ENCODE data around the gene TMEM161B. TPM values are rescaled to one million over a fixed set of nuclear protein-coding genes. Genes with fewer than 3 reads are reported as not detected.
"Not testable (repeated sequence)": the region's sequence is repeated elsewhere in the genome, so short reads cannot be mapped to it uniquely, and the experiment has no call there.

The TMEM161B gene
- total and polyA plus RNA-seq, 5 experiments from 2014 or later = 6.5 to 35.9 (median 12.7) TPM

DNA sequence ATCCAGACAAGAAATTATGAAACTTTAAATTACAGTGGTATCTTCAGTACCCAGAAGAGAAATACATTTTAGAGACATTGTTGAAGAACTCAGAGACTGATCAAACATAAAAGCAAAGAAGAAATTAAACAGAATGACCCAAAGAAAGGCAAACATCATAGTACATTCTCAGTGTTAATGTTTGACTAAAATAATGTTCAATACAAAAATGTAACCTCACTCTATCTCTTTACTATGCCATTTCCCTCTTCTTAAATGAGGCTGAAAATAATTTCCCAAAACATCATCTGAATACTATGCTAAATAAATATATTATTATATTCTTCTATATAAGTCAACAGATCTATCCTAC, 22.8 kb downstream of the TMEM161B start:
- H3K9me3 Mint-ChIP-seq = peaks cover 0 to 3% (median 0%) of the 10 kb centered on the region in 9 donors
- ATAC-seq = no peak
- H3K27ac Mint-ChIP-seq = no peak overlapping the region
- H3K36me3 Mint-ChIP-seq = peaks cover 0 to 8% (median 0%) of the 10 kb centered on the region in 3 donors
- H3K4me3 Mint-ChIP-seq = no peak overlapping the region
- no peak for DNase-seq
- POLR2A ChIA-PET = no interaction called here
- H3K27me3 Mint-ChIP-seq = no peaks in the 10 kb centered on the region
- H3K4me1 Mint-ChIP-seq = peaks cover 38 to 76% (median 72%) of the 10 kb centered on the region in 4 donors

DNA sequence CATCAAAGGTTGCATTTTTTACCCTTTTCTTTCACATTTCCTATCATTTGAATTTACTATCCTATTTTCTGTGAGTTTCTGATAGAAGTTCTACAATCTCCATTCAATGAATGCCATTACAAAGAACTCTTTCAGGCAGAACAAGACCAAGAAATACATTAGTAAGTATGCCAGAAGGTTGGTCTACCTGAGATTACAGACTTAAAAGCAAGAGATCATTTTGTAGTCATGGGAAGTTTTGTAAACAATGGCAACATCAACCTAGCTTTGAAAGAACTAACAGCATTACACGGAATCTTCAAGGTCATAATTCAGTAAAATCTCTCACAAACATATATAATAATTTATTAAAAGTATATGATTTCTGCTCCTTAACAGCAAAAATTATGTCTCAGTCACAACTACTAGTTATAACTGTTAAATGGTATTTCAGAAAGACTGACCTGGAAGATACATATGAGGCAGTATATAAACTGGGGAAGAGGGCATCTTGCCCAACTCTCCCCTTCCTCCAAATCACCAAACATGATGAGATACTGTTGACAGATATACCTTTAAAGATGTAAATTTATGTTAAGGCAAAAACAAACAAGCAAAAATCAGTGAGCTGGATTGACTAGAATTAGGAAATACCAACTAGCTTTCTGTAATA, 23.3 kb downstream of the TMEM161B start:
- Mint-ChIP-seq H3K27ac (no peak overlapping the region), H3K9me3 (peaks cover 0 to 2% (median 0%) of the 10 kb centered on the region in 9 donors), H3K36me3 (peaks cover 0 to 10% (median 0%) of the 10 kb centered on the region in 3 donors), H3K27me3 (no peaks in the 10 kb centered on the region), H3K4me3 (no peak overlapping the region), H3K4me1 (peaks cover 34 to 71% (median 67%) of the 10 kb centered on the region in 4 donors)
- DNase-seq (no peak), ATAC-seq (no peak)
- POLR2A ChIA-PET = no interaction called here

DNA sequence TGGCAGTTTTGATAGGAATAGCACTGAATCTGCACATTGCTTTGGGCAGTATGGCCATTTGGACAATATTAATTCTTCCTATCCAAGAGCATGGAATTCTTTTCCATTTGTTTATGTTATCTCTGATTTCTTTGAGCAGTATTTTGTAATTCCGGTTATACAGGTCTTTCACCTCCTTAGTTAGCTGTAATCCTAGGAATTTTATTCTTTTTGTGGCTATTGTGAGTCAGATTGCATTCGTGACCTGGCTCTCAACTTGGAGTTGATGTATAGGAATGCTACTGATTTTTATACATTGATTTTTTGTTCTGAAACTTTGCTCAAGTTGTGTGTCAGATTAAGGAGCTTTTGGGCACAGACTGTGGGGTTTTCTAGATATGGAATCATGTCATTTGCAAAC, 24.0 kb downstream of the TMEM161B start:
- ATAC-seq (no peak), DNase-seq (no peak)
- POLR2A ChIA-PET = no interaction called here
- H3K27me3 Mint-ChIP-seq = no peaks in the 10 kb centered on the region
- H3K27ac Mint-ChIP-seq = no peak overlapping the region
- peaks cover 0 to 15% (median 0%) of the 10 kb centered on the region in 3 donors for H3K36me3 Mint-ChIP-seq
- H3K9me3 Mint-ChIP-seq = no peaks in the 10 kb centered on the region
- no peak overlapping the region for H3K4me3 Mint-ChIP-seq
- H3K4me1 Mint-ChIP-seq = peaks cover 30 to 65% (median 60%) of the 10 kb centered on the region in 4 donors

DNA sequence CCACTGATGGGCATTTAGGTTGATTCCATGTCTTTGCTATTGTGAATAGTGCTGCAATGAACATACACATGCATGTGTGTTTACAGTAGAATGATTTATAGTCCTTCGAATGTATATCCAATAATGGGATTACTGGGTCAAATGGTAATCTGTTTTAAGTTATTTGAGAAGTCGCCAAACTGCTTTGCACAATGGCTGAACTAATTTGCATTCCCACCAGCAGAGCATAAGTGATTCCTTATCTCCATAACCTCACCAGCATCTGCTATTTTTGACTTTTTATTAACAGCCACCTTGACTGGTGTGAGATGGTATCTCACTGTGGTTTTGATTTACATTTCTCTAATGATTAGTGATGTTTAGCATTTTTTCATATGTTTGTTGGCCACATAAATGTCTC, 25.2 kb downstream of the TMEM161B start:
- not testable (repeated sequence) for ATAC-seq
- H3K4me1 Mint-ChIP-seq = peaks cover 26 to 53% (median 48%) of the 10 kb centered on the region in 4 donors

DNA sequence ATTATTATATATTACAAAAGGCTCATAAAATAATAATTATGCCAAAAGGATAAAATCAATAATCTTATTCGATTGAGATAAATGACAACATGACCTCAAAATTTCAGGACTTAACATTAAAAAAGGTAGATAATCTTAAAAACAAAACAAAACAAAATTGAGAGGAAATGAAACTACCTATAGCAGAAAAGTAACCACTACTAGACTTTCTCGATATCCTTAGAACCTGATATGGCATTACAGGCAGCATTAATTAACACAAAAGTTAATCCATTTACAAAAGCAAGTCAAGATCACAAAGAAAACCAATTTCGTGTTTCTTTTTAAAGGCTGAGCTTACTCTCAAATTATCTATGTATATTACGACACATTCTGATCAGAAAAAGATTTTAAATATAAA, 29.9 kb downstream of the TMEM161B start:
- no peak overlapping the region for H3K4me3 Mint-ChIP-seq
- H3K4me1 Mint-ChIP-seq = peaks cover 11 to 18% (median 17%) of the 10 kb centered on the region in 4 donors
- no peaks in the 10 kb centered on the region for H3K27me3 Mint-ChIP-seq
- no peak for DNase-seq
- no peak for ATAC-seq
- no peak overlapping the region for H3K27ac Mint-ChIP-seq
- H3K9me3 Mint-ChIP-seq = no peaks in the 10 kb centered on the region
- POLR2A ChIA-PET = no interaction called here
- H3K36me3 Mint-ChIP-seq = peaks cover 6 to 44% (median 17%) of the 10 kb centered on the region in 3 donors

More for the DNA sequence above, 25.2 kb downstream of the TMEM161B start:
- not testable (repeated sequence) for H3K4me3 Mint-ChIP-seq, H3K9me3 Mint-ChIP-seq, DNase-seq, H3K27ac Mint-ChIP-seq, H3K27me3 Mint-ChIP-seq
- POLR2A ChIA-PET = interaction anchor here (1.0 kb wide), 1 partner anchor 14 kb away, joined by 3 read pairs; no protein-coding TSS in a partner anchor
- peaks cover 0 to 21% (median 1%) of the 10 kb centered on the region in 3 donors for H3K36me3 Mint-ChIP-seq

DNA sequence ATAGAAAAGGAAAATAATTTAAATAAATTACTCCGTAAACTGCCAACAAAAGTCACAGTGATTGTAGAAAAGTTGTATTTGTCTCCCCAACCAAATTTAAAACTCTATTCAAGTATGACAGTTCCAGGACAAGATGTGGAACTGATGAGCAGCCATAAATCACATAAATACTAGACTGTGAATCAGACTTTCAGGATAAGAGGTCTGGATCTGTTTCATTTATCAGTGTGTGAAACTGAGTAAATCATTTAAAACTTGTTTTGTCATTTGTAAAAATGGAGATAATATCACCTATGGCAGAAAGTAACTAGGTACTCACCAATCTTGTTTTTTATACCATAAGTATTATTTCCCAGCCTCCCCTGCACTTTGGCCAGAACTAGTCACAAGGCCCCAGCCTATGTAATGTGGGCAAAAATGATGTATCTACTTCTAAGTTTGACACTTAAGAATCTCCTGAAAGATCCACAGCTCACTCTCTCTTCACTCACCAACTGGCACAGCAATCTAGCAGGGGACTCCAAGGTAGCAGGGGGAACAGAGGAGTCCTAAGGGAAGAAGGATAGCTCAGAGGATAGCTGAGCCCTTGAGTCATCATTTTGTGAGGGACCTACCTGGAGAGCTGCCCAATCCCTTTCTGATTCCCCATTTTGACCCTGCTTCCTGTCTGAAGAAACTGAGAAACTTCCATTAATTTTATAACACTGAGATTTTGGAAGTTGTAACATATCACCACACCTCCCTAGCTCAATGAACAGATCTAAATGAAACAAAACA, 31.6 kb downstream of the TMEM161B start:
- POLR2A ChIA-PET = no interaction called here
- Mint-ChIP-seq H3K9me3 (no peaks in the 10 kb centered on the region), H3K27me3 (no peaks in the 10 kb centered on the region), H3K36me3 (peaks cover 8 to 57% (median 30%) of the 10 kb centered on the region in 3 donors), H3K4me1 (peaks cover 7 to 14% (median 9%) of the 10 kb centered on the region in 4 donors), H3K27ac (peak overlapping the region in 1 of 10 donors; percentile 14), H3K4me3 (no peak overlapping the region)
- no peak for DNase-seq
- ATAC-seq = no peak

DNA sequence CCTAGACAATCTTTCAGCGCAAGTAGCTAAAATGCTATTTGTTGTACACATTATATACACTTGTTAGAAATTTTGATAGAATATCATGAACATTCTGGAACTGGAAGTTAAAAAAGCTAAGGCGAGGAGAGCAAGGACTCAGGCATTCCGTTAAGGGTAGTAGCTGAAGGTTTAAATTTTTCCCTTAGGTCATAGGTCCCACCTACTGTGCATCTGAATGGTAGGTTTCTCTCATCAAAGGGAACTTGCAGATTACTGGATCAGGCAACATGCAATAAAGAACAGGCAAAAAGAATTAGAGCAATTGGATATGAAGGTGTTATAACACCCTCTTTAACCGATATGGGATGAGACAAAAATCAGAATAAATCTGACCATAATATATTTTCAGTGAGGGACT, 32.8 kb downstream of the TMEM161B start:
- Mint-ChIP-seq H3K27me3 (no peaks in the 10 kb centered on the region), H3K4me1 (peaks cover 0 to 7% (median 3%) of the 10 kb centered on the region in 4 donors), H3K4me3 (no peak overlapping the region), H3K36me3 (peaks cover 8 to 61% (median 31%) of the 10 kb centered on the region in 3 donors), H3K27ac (peak overlapping the region in 1 of 10 donors; percentile 13), H3K9me3 (no peaks in the 10 kb centered on the region)
- DNase-seq = no peak
- no peak for ATAC-seq
- POLR2A ChIA-PET = no interaction called here

DNA sequence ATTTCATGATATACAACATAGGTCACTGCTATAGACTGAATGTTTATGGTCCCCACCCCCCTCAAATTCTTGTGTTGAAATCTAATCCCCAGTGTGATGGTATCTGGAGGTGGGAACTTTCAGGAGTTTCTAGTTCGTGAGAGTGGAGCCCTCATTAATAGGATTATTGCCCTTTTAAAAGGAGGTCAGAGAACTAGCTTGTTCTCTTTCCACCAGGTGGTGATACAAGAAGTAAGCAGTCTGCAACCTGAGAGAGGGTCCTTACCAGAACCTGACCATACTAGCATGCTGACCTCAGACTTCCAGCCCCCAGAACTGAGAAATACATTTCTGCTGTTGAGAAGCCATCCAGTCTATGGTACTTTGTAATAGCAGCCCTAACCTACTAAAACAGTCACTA, 33.3 kb downstream of the TMEM161B start:
- H3K4me3 Mint-ChIP-seq = no peak overlapping the region
- H3K27me3 Mint-ChIP-seq = no peaks in the 10 kb centered on the region
- H3K4me1 Mint-ChIP-seq = peaks cover 0 to 7% (median 3%) of the 10 kb centered on the region in 4 donors
- POLR2A ChIA-PET = no interaction called here
- peaks cover 8 to 61% (median 31%) of the 10 kb centered on the region in 3 donors for H3K36me3 Mint-ChIP-seq
- DNase-seq (no peak), ATAC-seq (no peak)
- no peaks in the 10 kb centered on the region for H3K9me3 Mint-ChIP-seq
- H3K27ac Mint-ChIP-seq = no peak overlapping the region

DNA sequence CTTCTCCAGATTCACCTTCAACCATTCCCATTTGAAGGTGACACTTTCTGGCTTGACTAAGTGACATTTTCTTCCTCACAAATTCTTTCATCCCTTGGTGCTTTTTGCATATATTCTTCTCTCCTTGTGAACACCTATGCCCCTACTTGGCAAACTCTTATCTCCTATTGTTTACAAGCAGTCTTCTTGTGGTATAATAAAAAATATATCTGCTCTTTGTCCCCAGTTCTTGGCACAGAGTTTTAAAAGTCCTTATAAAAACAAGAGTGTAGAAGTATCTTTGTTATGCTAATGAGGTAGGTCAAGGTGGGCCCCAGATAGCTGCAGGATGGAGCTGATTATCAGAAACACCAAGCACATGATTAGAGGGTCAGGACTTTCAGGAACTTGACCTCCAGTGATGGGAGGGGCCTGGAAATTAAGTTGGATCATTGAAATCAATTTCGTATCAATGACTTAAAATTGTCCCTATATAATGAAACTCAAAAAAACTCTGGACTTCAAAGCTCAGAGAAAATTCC, 38.0 kb downstream of the TMEM161B start:
- no peak for ATAC-seq

DNA sequence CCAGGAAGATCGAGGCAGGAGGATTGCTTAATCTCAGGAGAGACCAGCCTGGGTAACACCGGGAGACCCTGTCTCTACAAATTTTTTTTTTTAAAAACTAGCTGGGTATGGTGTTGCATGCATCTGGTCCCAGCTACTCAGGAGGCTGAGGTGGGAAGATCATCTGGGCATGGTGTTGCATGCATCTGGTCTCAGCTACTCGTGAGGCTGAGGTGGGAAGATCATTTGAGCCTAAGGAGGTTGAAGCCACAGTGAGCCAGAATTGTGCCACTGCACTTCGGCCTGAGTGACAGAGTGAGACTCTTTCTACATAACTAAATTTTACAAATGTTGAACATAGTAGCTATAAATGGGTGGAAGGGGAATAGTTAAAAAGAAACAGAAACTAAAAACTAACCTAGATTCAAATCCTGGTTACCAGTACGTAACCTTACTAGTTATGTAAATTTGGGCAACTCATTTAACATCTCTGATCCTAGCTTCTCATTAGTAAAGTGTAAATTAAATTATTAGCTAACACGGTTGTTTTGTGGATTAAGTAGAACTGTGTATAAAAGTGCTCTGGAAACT, 41.7 kb downstream of the TMEM161B start:
- no peak overlapping the region for H3K4me3 Mint-ChIP-seq
- POLR2A ChIA-PET = no interaction called here
- H3K27me3 Mint-ChIP-seq = no peaks in the 10 kb centered on the region
- H3K27ac Mint-ChIP-seq = peak overlapping the region in 2 of 10 donors; percentile 26 to 44
- DNase-seq = no peak
- ATAC-seq = no peak
- no peaks in the 10 kb centered on the region for H3K9me3 Mint-ChIP-seq
- peaks cover 0 to 5% (median 0%) of the 10 kb centered on the region in 4 donors for H3K4me1 Mint-ChIP-seq
- peaks cover 5 to 56% (median 10%) of the 10 kb centered on the region in 3 donors for H3K36me3 Mint-ChIP-seq

More for the DNA sequence above, 38.0 kb downstream of the TMEM161B start:
- Mint-ChIP-seq H3K4me3 (no peak overlapping the region), H3K4me1 (peaks cover 0 to 11% (median 3%) of the 10 kb centered on the region in 4 donors), H3K27ac (peak overlapping the region in 1 of 10 donors; percentile 61), H3K36me3 (peaks cover 14 to 57% (median 24%) of the 10 kb centered on the region in 3 donors), H3K9me3 (no peaks in the 10 kb centered on the region), H3K27me3 (no peaks in the 10 kb centered on the region)
- POLR2A ChIA-PET = no interaction called here
- DNase-seq = no peak

DNA sequence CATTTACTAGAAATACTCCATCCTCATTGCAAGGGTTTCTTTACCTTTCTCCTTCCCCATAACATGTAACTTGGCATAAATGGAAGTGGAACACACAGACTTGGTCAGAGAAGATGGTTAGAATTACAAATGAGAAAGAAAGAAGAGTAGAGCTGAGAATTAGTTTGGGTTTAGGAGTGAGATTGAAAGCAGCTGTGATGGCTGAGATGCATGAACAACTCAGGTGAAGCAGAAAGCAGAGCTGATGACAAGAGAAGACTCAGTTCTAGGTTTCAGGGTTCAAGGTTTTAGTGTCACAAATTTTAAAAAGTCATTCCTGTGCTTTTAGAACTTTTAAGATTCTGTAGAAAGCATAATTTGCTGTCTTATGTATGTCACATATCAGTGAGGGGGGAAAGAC, 54.0 kb downstream of the TMEM161B start:
- Mint-ChIP-seq H3K27ac (peak overlapping the region in 1 of 10 donors; percentile 17), H3K36me3 (peaks cover 8 to 79% (median 52%) of the 10 kb centered on the region in 3 donors), H3K4me3 (no peak overlapping the region), H3K4me1 (peaks cover 0 to 4% (median 0%) of the 10 kb centered on the region in 4 donors), H3K27me3 (no peaks in the 10 kb centered on the region), H3K9me3 (no peaks in the 10 kb centered on the region)
- DNase-seq (no peak), ATAC-seq (no peak)
- POLR2A ChIA-PET = no interaction called here

DNA sequence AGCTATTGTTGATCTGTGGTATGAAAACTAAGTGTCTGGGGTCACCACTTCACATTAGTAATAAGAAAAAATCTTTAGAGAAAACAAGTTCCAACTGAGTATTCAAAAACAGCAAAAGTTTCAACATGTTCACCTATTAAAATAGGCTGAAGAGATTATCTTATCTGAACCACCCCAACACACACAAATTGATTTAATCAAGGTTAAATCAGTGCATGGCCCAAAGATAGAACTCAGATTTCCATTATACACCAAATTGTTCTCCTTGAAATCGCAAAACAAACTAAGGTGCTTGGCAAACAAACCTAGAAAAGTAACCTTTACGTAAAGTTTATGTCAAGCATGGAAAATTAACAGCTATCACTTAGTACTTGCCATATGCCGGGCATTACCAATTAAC, 61.1 kb downstream of the TMEM161B start:
- POLR2A ChIA-PET = no interaction called here

More for the DNA sequence above, 61.1 kb downstream of the TMEM161B start:
- no peak for ATAC-seq
- Mint-ChIP-seq H3K9me3 (no peaks in the 10 kb centered on the region), H3K4me3 (no peak overlapping the region), H3K27ac (no peak overlapping the region), H3K27me3 (no peaks in the 10 kb centered on the region), H3K36me3 (peaks cover 5 to 69% (median 20%) of the 10 kb centered on the region in 3 donors), H3K4me1 (peaks cover 0 to 12% (median 4%) of the 10 kb centered on the region in 4 donors)
- DNase-seq = no peak
